Breast epithelium (tissue), 3 donors: ENCODE results near the gene LYST.

Source experiments
- POLR2A ChIP-seq: fragments of 450-650 bp; IDR thresholded peaks from one replicate; pipeline ENCODE4 v1.6.1; 2016; ENCODE audit warnings: antibody characterized with exemption, mild to moderate bottlenecking, moderate library complexity
- POLR2AphosphoS5 ChIP-seq, 3 donors: sonication (generic); formaldehyde crosslinking; IDR thresholded peaks; one replicate each; pipeline ENCODE4 v1.6.1; 2017; ENCODE audit warnings: antibody characterized with exemption in 3 of 3
- TF ChIP-seq, protein P1 (sequence below), 3 donors: fragments of 450-650 bp; IDR thresholded peaks; one replicate each; pipeline ENCODE4 v1.5.1; 2016 to 2017; ENCODE audit warnings: antibody characterized with exemption in 3 of 3, mild to moderate bottlenecking in 3 of 3, moderate library complexity in 3 of 3

DNA sequence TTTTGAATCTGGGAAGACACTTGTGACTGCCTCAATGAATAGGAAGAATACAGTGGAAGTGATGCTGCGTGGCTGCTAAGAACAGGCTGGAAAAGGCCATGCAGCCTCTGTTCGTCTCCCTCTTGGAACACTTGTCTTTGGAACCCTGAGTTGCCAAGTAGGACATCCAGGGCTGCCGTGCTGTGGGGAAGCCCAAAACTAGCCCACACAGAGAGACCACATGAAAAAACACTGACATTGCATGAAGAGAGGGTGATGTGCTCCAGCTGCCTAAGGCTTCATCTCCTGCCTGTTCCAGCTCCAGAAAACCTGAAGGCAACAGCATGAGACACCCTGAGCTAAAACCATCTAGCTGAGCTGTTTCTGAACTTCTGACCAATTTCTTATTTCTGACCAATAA lies 156.0 kb downstream of the LYST start:
- TF ChIP-seq, protein P1, sequence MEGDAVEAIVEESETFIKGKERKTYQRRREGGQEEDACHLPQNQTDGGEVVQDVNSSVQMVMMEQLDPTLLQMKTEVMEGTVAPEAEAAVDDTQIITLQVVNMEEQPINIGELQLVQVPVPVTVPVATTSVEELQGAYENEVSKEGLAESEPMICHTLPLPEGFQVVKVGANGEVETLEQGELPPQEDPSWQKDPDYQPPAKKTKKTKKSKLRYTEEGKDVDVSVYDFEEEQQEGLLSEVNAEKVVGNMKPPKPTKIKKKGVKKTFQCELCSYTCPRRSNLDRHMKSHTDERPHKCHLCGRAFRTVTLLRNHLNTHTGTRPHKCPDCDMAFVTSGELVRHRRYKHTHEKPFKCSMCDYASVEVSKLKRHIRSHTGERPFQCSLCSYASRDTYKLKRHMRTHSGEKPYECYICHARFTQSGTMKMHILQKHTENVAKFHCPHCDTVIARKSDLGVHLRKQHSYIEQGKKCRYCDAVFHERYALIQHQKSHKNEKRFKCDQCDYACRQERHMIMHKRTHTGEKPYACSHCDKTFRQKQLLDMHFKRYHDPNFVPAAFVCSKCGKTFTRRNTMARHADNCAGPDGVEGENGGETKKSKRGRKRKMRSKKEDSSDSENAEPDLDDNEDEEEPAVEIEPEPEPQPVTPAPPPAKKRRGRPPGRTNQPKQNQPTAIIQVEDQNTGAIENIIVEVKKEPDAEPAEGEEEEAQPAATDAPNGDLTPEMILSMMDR (IDR thresholded peaks at IDR 0.05): no peak
- no peak for TF ChIP-seq POLR2AphosphoS5 (IDR thresholded peaks at IDR 0.05)
- no peak for TF ChIP-seq POLR2A
